SK-N-SH treated with all-trans-retinoic acid at 6 μM for 48 hours (cell line): Measurements from ENCODE around the gene MOK.

ENCODE experiments used
- ATAC-seq: fragments of 200-7000 bp; cut with Tn5 transposase; 3 replicates; pipeline ENCODE4 v1.9.1; 2020; ENCODE audit warnings: mild to moderate bottlenecking, moderate library complexity
- ARNTL ChIP-seq: fragments of 450-650 bp; formaldehyde crosslinking; IDR thresholded peaks from 2 replicates; pipeline ENCODE4 v1.5.0; 2020; ENCODE audit warnings: low read depth, mild to moderate bottlenecking, moderate library complexity, borderline replicate concordance
- BACH2 ChIP-seq: fragments of 250-450 bp; sonication (Bioruptor Pico); IDR thresholded peaks from 2 replicates; pipeline ENCODE4 v1.9.0; 2021; ENCODE audit warnings: mild to moderate bottlenecking, borderline replicate concordance
- CREB5 ChIP-seq: fragments of 250-450 bp; sonication (Bioruptor Pico); IDR thresholded peaks from 2 replicates; pipeline ENCODE4 v1.5.1; 2020; ENCODE audit warnings: low read depth, mild to moderate bottlenecking, moderate library complexity
- CSDC2 ChIP-seq: fragments of 250-450 bp; sonication (Bioruptor Pico); IDR thresholded peaks from 2 replicates; pipeline ENCODE4 v1.5.0; 2020; ENCODE audit warnings: mild to moderate bottlenecking, moderate library complexity
- CSRNP3 ChIP-seq: fragments of 250-450 bp; sonication (Bioruptor Pico); IDR thresholded peaks from 2 replicates; pipeline ENCODE4 v1.5.1; 2021; ENCODE audit warnings: mild to moderate bottlenecking, moderate library complexity
- ESRRG ChIP-seq: fragments of 250-450 bp; sonication (Bioruptor Pico); IDR thresholded peaks from 2 replicates; pipeline ENCODE4 v1.6.1; 2021; ENCODE audit warnings: mild to moderate bottlenecking
- GLIS3 ChIP-seq: fragments of 250-450 bp; sonication (Bioruptor Pico); IDR thresholded peaks from 2 replicates; pipeline ENCODE4 v1.5.0; 2020; ENCODE audit warnings: mild to moderate bottlenecking, moderate library complexity
- ISL1 ChIP-seq: fragments of 250-450 bp; sonication (Bioruptor Pico); IDR thresholded peaks from 2 replicates; pipeline ENCODE4 v2.1.2; 2022; ENCODE audit warnings: mild to moderate bottlenecking, moderate library complexity
- OSR1 ChIP-seq: fragments of 250-450 bp; sonication (Bioruptor Pico); IDR thresholded peaks from 2 replicates; pipeline ENCODE4 v1.8.0; 2022; ENCODE audit warnings: moderate library complexity, mild to moderate bottlenecking, inconsistent platforms
- PATZ1 ChIP-seq: fragments of 250-450 bp; sonication (Bioruptor Pico); IDR thresholded peaks from 2 replicates; pipeline ENCODE4 v1.8.0; 2020; ENCODE audit warnings: mild to moderate bottlenecking, moderate library complexity, borderline replicate concordance
- POU6F1 ChIP-seq: fragments of 250-450 bp; sonication (Bioruptor Pico); IDR thresholded peaks from 2 replicates; pipeline ENCODE4 v1.8.0; 2021; ENCODE audit warnings: low read depth, mild to moderate bottlenecking, moderate library complexity, borderline replicate concordance
- RARB ChIP-seq: fragments of 250-450 bp; sonication (Bioruptor Pico); IDR thresholded peaks from 2 replicates; pipeline ENCODE4 v1.8.0; 2021; ENCODE audit warnings: mild to moderate bottlenecking, moderate library complexity
- SNAI2 ChIP-seq: fragments of 250-450 bp; sonication (Bioruptor Pico); IDR thresholded peaks from 2 replicates; pipeline ENCODE4 v1.5.0; 2020; ENCODE audit warnings: mild to moderate bottlenecking, moderate library complexity
- TCF4 ChIP-seq: fragments of 250-450 bp; sonication (Bioruptor Pico); IDR thresholded peaks from 2 replicates; pipeline ENCODE4 v1.8.0; 2021; ENCODE audit warnings: mild to moderate bottlenecking, moderate library complexity, borderline replicate concordance
- TOX ChIP-seq: fragments of 250-450 bp; sonication (Bioruptor Pico); IDR thresholded peaks from 2 replicates; pipeline ENCODE4 v1.8.0; 2021; ENCODE audit warnings: mild to moderate bottlenecking, moderate library complexity, borderline replicate concordance
- TSHZ2 ChIP-seq: fragments of 250-450 bp; sonication (Bioruptor Pico); IDR thresholded peaks from 2 replicates; pipeline ENCODE4 v1.5.0; 2020; ENCODE audit warnings: mild to moderate bottlenecking, moderate library complexity
- ZC3H10 ChIP-seq: fragments of 250-450 bp; sonication (Bioruptor Pico); IDR thresholded peaks from 2 replicates; pipeline ENCODE4 v1.5.1; 2021; ENCODE audit warnings: mild to moderate bottlenecking, moderate library complexity
- ZFP3 ChIP-seq: fragments of 250-450 bp; sonication (Bioruptor Pico); IDR thresholded peaks from 2 replicates; pipeline ENCODE4 v1.5.0; 2020; ENCODE audit warnings: mild to moderate bottlenecking, moderate library complexity
- ZNF565 ChIP-seq: fragments of 450-650 bp; formaldehyde crosslinking; conservative IDR thresholded peaks from 2 replicates; pipeline ENCODE4 v1.5.0; 2020; ENCODE audit warnings: low read depth, mild to moderate bottlenecking, moderate library complexity
- ZNF70 ChIP-seq: fragments of 450-650 bp; formaldehyde crosslinking; IDR thresholded peaks from 2 replicates; pipeline ENCODE4 v1.5.0; 2020; ENCODE audit warnings: mild to moderate bottlenecking, moderate library complexity
- ZNF8 ChIP-seq: fragments of 450-650 bp; formaldehyde crosslinking; IDR thresholded peaks from 2 replicates; pipeline ENCODE4 v1.5.0; 2020; ENCODE audit warnings: mild to moderate bottlenecking, moderate library complexity

The MOK gene

GRCh38 chr14:102222009-102222575 is 82.9 kb downstream of the MOK start:
- TF ChIP-seq CSDC2 (CRISPR knock-in tag) (no peak), ZFP3 (no peak), ZNF8 (CRISPR knock-in tag) (no peak), ESRRG (CRISPR knock-in tag) (no peak), CSRNP3 (no peak), SNAI2 (CRISPR knock-in tag) (no peak), ISL1 (CRISPR knock-in tag) (no peak), OSR1 (CRISPR knock-in tag) (no peak), ZC3H10 (CRISPR knock-in tag) (no peak)
- no peak for ATAC-seq

GRCh38 chr14:102221026-102221425 is 83.9 kb downstream of the MOK start:
- TF ChIP-seq TCF4 (CRISPR knock-in tag) (no peak), ARNTL (CRISPR knock-in tag) (no peak), POU6F1 (CRISPR knock-in tag) (no peak), SNAI2 (CRISPR knock-in tag) (no peak), RARB (CRISPR knock-in tag) (no peak), ZNF70 (CRISPR knock-in tag) (no peak), ZNF8 (CRISPR knock-in tag) (no peak), TOX (no peak), OSR1 (CRISPR knock-in tag) (no peak)
- no peak; the same call in 2 of the 3 replicates for ATAC-seq

GRCh38 chr14:102220031-102220430 is 84.9 kb downstream of the MOK start:
- no peak for TF ChIP-seq GLIS3 (CRISPR knock-in tag)
- no peak for TF ChIP-seq CREB5
- no peak for TF ChIP-seq RARB (CRISPR knock-in tag)
- TF ChIP-seq ISL1 (CRISPR knock-in tag), result no peak
- TF ChIP-seq SNAI2 (CRISPR knock-in tag), result no peak
- TF ChIP-seq OSR1 (CRISPR knock-in tag), result no peak
- TF ChIP-seq ZNF70 (CRISPR knock-in tag), result no peak
- no peak for TF ChIP-seq TSHZ2 (CRISPR knock-in tag)
- no peak for TF ChIP-seq CSDC2 (CRISPR knock-in tag)
- no peak for TF ChIP-seq CSRNP3
- no peak for TF ChIP-seq TOX
- TF ChIP-seq ZC3H10 (CRISPR knock-in tag), result no peak
- TF ChIP-seq ARNTL (CRISPR knock-in tag), result no peak
- TF ChIP-seq ZNF8 (CRISPR knock-in tag), result no peak
- no peak for TF ChIP-seq ZNF565 (CRISPR knock-in tag)
- TF ChIP-seq ZFP3, result no peak
- no peak for TF ChIP-seq TCF4 (CRISPR knock-in tag)
- TF ChIP-seq BACH2 (CRISPR knock-in tag), result no peak
- no peak for TF ChIP-seq PATZ1
- no peak for TF ChIP-seq ESRRG (CRISPR knock-in tag)
- TF ChIP-seq, all 23 proteins: peak for 0
- ATAC-seq, result no peak
